GM23338 (cell line): ENCODE results near the gene SPINK14. TPM values are rescaled to one million over a fixed set of nuclear protein-coding genes. Genes with fewer than 3 reads are reported as not detected.

Source experiments
- ATAC-seq: fragments of 200-7000 bp; cut with Tn5 transposase; 3 replicates; pipeline ENCODE4 v1.9.1; 2020
- DNase-seq: peaks from one replicate; pipeline ENCODE4 v3.0.0-alpha.2; 2015; ENCODE audit warnings: low spot score
- H2AFZ ChIP-seq: fragments of 200-600 bp; sonication (generic); 2 replicates; pipeline ENCODE4 v1.8.0; 2016; ENCODE audit warnings: antibody characterized with exemption, mild to moderate bottlenecking, moderate library complexity
- H3F3A ChIP-seq: fragments of 200-600 bp; sonication (generic); replicated peaks from 2 replicates; pipeline ENCODE4 v1.8.0; 2017; ENCODE audit warnings: antibody characterized with exemption, mixed run types, low read depth
- H3K27ac ChIP-seq: fragments of 200-600 bp; sonication (generic); 2 replicates; pipeline ENCODE4 v1.6.1; 2016; ENCODE audit warnings: low read depth
- H3K27me3 ChIP-seq: fragments of 200-600 bp; sonication (generic); 2 replicates; pipeline ENCODE4 v1.8.0; 2016; ENCODE audit warnings: mild to moderate bottlenecking, mixed run types, moderate library complexity; ENCODE audit not compliant: insufficient read depth
- H3K36me3 ChIP-seq: fragments of 200-600 bp; sonication (generic); 2 replicates; pipeline ENCODE4 v1.8.0; 2016; ENCODE audit warnings: mild to moderate bottlenecking; ENCODE audit not compliant: insufficient read depth
- H3K4me1 ChIP-seq: fragments of 200-600 bp; sonication (generic); 2 replicates; pipeline ENCODE4 v1.8.0; 2016; ENCODE audit warnings: mild to moderate bottlenecking, moderate library complexity; ENCODE audit not compliant: insufficient read depth
- H3K4me2 ChIP-seq: fragments of 200-600 bp; sonication (generic); 2 replicates; pipeline ENCODE4 v1.7.1; 2017; ENCODE audit warnings: mixed run types
- H3K4me3 ChIP-seq: fragments of 200-600 bp; sonication (generic); 2 replicates; pipeline ENCODE4 v1.6.1; 2016; ENCODE audit warnings: mixed run types
- H3K79me2 ChIP-seq: fragments of 200-600 bp; sonication (generic); replicated peaks from 2 replicates; pipeline ENCODE4 v1.8.0; 2017; ENCODE audit warnings: mild to moderate bottlenecking; ENCODE audit not compliant: insufficient read depth
- H3K9me2 ChIP-seq: fragments of 200-600 bp; sonication (generic); 2 replicates; pipeline ENCODE4 v1.8.0; 2017; ENCODE audit not compliant: insufficient read depth
- H4K20me1 ChIP-seq: fragments of 200-600 bp; sonication (generic); replicated peaks from 2 replicates; pipeline ENCODE4 v1.8.0; 2017; ENCODE audit warnings: mild to moderate bottlenecking; ENCODE audit not compliant: insufficient read depth
- H3K27ac Mint-ChIP-seq: 2 replicates; pipeline ENCODE4 v1.8.0; 2020; ENCODE audit warnings: inconsistent platforms, mild to moderate bottlenecking, moderate library complexity, mixed read lengths
- H3K27me3 Mint-ChIP-seq: 3 replicates; pipeline ENCODE4 v1.8.0; 2022; ENCODE audit warnings: low read depth, mild to moderate bottlenecking, moderate library complexity, mixed read lengths, inconsistent platforms; ENCODE audit not compliant: insufficient read depth, poor library complexity
- H3K36me3 Mint-ChIP-seq: 3 replicates; pipeline ENCODE4 v1.8.0; 2021; ENCODE audit warnings: low read depth, mild to moderate bottlenecking, inconsistent platforms, moderate library complexity, mixed read lengths
- H3K4me1 Mint-ChIP-seq: 3 replicates; pipeline ENCODE4 v1.8.0; 2020; ENCODE audit warnings: mild to moderate bottlenecking, inconsistent platforms, mixed read lengths
- H3K4me3 Mint-ChIP-seq: 3 replicates; pipeline ENCODE4 v1.8.0; 2021; ENCODE audit warnings: moderate library complexity, mild to moderate bottlenecking, inconsistent platforms, mixed read lengths
- H3K9me3 Mint-ChIP-seq: 3 replicates; pipeline ENCODE4 v1.8.0; 2020; ENCODE audit warnings: moderate library complexity, mild to moderate bottlenecking, inconsistent platforms, mixed read lengths
- CREB1 ChIP-seq: fragments of 250-450 bp; sonication (Bioruptor Pico); IDR thresholded peaks from 2 replicates; pipeline ENCODE4 v1.5.0; 2020; ENCODE audit warnings: low read depth, mild to moderate bottlenecking, moderate library complexity
- EZH2 ChIP-seq: fragments of 200-600 bp; sonication (generic); IDR thresholded peaks from one replicate; pipeline ENCODE4 v1.8.0; 2017; ENCODE audit warnings: antibody characterized with exemption, mild to moderate bottlenecking, low read depth; ENCODE audit not compliant: unreplicated experiment
- EZH2phosphoT487 ChIP-seq: fragments of 200-600 bp; sonication (generic); IDR thresholded peaks from one replicate; pipeline ENCODE4 v1.8.1; 2018; ENCODE audit warnings: antibody characterized with exemption; ENCODE audit not compliant: unreplicated experiment
- JUNB ChIP-seq: IDR thresholded peaks from one replicate; pipeline ENCODE4 v1.6.1; 2016; ENCODE audit warnings: antibody characterized with exemption; ENCODE audit not compliant: unreplicated experiment
- NANOG ChIP-seq: IDR thresholded peaks from 2 replicates; pipeline ENCODE4 v1.6.1; 2016; ENCODE audit warnings: antibody characterized with exemption, borderline replicate concordance
- POLR2AphosphoS5 ChIP-seq: IDR thresholded peaks from 2 replicates; pipeline ENCODE4 v1.6.1; 2016; ENCODE audit warnings: antibody characterized with exemption, low read depth
- STAT1 ChIP-seq: IDR thresholded peaks from one replicate; pipeline ENCODE4 v1.6.1; 2016; ENCODE audit warnings: antibody characterized with exemption; ENCODE audit not compliant: unreplicated experiment
- ZNF114 ChIP-seq: fragments of 250-450 bp; sonication (Bioruptor Pico); IDR thresholded peaks from 2 replicates; pipeline ENCODE4 v1.5.0; 2020; ENCODE audit warnings: mild to moderate bottlenecking, moderate library complexity
- ZNF331 ChIP-seq: fragments of 250-450 bp; sonication (Bioruptor Pico); IDR thresholded peaks from 2 replicates; pipeline ENCODE4 v1.5.0; 2020; ENCODE audit warnings: low read depth, mild to moderate bottlenecking, moderate library complexity
- polyA plus RNA-seq: library from polyadenylated mRNA; unstranded; fragments of >200 nt; fragmentation: Nextera tagmentation; extraction: Ambion mirVana; gene quantifications from 2 replicates; pipeline ENCODE4 v1.2.1, GENCODE V29; 2016
- total RNA-seq: library from RNA; depleted of rRNA; stranded (reverse); fragments of >200 nt; shearing (Covaris generic); gene quantifications from 2 replicates; pipeline ENCODE4 v1.2.3, GENCODE V29; 2014
- TF ChIP-seq, protein P1 (sequence below), 2 experiments: fragments of 200-600 bp in 1 of 2; sonication (generic) in 1 of 2; conservative IDR thresholded peaks; 2 replicates each; pipeline versions ENCODE4 v1.5.1 to v1.6.1; 2016 to 2017; ENCODE audit warnings: antibody characterized with exemption in 2 of 2, low read depth in 2 of 2, mild to moderate bottlenecking in 2 of 2, moderate library complexity in 1 of 2
- TF ChIP-seq, protein P2 (sequence below): fragments of 250-450 bp; sonication (Bioruptor Pico); IDR thresholded peaks from 2 replicates; pipeline ENCODE4 v1.5.0; 2020; ENCODE audit warnings: mild to moderate bottlenecking, moderate library complexity
- TF ChIP-seq, protein P3 (sequence below): IDR thresholded peaks from 2 replicates; pipeline ENCODE4 v1.6.1; 2016; ENCODE audit warnings: antibody characterized with exemption
- TF ChIP-seq, protein P4 (sequence below): IDR thresholded peaks from one replicate; pipeline ENCODE4 v1.6.1; 2018; ENCODE audit warnings: antibody characterized with exemption; ENCODE audit not compliant: unreplicated experiment

SPINK14 gene
- total and polyA plus RNA-seq, 2 experiments from 2014 or later: not detected

DNA sequence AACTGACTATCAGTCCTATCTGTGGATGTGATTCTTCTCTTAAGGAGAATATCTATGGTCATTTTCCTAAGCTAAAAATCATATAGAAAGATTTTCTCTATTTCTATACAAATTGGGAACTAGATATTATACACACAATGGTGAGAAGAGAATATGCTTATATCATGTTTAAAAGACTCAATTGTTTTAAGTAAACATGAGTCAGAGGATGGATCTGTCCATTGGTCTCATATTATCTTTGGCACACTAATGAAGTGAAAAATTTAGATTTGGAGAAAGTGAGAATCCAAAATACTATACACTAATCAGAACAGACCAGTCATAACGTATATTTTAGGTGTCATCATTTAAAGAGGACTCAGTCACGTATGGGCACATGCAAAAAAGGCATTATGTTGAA lies 16.5 kb upstream of the SPINK14 start:
- H3K4me1 ChIP-seq: no peaks in the 10 kb centered on the region
- H2AFZ ChIP-seq: no peak overlapping the region
- H3K27me3 Mint-ChIP-seq: no peaks in the 10 kb centered on the region
- no peak overlapping the region for H3K27ac ChIP-seq
- DNase-seq: no peak
- no peaks in the 10 kb centered on the region for H3K36me3 Mint-ChIP-seq
- TF ChIP-seq, protein P1, sequence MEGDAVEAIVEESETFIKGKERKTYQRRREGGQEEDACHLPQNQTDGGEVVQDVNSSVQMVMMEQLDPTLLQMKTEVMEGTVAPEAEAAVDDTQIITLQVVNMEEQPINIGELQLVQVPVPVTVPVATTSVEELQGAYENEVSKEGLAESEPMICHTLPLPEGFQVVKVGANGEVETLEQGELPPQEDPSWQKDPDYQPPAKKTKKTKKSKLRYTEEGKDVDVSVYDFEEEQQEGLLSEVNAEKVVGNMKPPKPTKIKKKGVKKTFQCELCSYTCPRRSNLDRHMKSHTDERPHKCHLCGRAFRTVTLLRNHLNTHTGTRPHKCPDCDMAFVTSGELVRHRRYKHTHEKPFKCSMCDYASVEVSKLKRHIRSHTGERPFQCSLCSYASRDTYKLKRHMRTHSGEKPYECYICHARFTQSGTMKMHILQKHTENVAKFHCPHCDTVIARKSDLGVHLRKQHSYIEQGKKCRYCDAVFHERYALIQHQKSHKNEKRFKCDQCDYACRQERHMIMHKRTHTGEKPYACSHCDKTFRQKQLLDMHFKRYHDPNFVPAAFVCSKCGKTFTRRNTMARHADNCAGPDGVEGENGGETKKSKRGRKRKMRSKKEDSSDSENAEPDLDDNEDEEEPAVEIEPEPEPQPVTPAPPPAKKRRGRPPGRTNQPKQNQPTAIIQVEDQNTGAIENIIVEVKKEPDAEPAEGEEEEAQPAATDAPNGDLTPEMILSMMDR (conservative IDR thresholded peaks at IDR 0.05; ENCODE audit: low read depth in 2 of 2): no peak
- no peak for TF ChIP-seq EZH2phosphoT487
- TF ChIP-seq CREB1: no peak
- TF ChIP-seq, protein P2, sequence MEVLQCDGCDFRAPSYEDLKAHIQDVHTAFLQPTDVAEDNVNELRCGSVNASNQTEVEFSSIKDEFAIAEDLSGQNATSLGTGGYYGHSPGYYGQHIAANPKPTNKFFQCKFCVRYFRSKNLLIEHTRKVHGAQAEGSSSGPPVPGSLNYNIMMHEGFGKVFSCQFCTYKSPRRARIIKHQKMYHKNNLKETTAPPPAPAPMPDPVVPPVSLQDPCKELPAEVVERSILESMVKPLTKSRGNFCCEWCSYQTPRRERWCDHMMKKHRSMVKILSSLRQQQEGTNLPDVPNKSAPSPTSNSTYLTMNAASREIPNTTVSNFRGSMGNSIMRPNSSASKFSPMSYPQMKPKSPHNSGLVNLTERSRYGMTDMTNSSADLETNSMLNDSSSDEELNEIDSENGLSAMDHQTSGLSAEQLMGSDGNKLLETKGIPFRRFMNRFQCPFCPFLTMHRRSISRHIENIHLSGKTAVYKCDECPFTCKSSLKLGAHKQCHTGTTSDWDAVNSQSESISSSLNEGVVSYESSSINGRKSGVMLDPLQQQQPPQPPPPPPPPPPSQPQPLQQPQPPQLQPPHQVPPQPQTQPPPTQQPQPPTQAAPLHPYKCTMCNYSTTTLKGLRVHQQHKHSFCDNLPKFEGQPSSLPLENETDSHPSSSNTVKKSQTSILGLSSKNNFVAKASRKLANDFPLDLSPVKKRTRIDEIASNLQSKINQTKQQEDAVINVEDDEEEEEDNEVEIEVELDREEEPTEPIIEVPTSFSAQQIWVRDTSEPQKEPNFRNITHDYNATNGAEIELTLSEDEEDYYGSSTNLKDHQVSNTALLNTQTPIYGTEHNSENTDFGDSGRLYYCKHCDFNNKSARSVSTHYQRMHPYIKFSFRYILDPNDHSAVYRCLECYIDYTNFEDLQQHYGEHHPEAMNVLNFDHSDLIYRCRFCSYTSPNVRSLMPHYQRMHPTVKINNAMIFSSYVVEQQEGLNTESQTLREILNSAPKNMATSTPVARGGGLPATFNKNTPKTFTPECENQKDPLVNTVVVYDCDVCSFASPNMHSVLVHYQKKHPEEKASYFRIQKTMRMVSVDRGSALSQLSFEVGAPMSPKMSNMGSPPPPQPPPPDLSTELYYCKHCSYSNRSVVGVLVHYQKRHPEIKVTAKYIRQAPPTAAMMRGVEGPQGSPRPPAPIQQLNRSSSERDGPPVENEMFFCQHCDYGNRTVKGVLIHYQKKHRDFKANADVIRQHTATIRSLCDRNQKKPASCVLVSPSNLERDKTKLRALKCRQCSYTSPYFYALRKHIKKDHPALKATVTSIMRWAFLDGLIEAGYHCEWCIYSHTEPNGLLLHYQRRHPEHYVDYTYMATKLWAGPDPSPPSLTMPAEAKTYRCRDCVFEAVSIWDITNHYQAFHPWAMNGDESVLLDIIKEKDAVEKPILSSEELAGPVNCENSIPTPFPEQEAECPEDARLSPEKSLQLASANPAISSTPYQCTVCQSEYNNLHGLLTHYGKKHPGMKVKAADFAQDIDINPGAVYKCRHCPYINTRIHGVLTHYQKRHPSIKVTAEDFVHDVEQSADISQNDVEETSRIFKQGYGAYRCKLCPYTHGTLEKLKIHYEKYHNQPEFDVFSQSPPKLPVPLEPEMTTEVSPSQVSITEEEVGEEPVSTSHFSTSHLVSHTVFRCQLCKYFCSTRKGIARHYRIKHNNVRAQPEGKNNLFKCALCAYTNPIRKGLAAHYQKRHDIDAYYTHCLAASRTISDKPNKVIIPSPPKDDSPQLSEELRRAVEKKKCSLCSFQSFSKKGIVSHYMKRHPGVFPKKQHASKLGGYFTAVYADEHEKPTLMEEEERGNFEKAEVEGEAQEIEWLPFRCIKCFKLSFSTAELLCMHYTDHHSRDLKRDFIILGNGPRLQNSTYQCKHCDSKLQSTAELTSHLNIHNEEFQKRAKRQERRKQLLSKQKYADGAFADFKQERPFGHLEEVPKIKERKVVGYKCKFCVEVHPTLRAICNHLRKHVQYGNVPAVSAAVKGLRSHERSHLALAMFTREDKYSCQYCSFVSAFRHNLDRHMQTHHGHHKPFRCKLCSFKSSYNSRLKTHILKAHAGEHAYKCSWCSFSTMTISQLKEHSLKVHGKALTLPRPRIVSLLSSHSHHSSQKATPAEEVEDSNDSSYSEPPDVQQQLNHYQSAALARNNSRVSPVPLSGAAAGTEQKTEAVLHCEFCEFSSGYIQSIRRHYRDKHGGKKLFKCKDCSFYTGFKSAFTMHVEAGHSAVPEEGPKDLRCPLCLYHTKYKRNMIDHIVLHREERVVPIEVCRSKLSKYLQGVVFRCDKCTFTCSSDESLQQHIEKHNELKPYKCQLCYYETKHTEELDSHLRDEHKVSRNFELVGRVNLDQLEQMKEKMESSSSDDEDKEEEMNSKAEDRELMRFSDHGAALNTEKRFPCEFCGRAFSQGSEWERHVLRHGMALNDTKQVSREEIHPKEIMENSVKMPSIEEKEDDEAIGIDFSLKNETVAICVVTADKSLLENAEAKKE (CRISPR knock-in tag): no peak
- TF ChIP-seq ZNF114 (CRISPR knock-in tag): no peak
- TF ChIP-seq, protein P3, sequence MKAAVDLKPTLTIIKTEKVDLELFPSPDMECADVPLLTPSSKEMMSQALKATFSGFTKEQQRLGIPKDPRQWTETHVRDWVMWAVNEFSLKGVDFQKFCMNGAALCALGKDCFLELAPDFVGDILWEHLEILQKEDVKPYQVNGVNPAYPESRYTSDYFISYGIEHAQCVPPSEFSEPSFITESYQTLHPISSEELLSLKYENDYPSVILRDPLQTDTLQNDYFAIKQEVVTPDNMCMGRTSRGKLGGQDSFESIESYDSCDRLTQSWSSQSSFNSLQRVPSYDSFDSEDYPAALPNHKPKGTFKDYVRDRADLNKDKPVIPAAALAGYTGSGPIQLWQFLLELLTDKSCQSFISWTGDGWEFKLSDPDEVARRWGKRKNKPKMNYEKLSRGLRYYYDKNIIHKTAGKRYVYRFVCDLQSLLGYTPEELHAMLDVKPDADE: no peak
- no peak for TF ChIP-seq STAT1
- no peak for TF ChIP-seq JUNB
- TF ChIP-seq, protein P4, sequence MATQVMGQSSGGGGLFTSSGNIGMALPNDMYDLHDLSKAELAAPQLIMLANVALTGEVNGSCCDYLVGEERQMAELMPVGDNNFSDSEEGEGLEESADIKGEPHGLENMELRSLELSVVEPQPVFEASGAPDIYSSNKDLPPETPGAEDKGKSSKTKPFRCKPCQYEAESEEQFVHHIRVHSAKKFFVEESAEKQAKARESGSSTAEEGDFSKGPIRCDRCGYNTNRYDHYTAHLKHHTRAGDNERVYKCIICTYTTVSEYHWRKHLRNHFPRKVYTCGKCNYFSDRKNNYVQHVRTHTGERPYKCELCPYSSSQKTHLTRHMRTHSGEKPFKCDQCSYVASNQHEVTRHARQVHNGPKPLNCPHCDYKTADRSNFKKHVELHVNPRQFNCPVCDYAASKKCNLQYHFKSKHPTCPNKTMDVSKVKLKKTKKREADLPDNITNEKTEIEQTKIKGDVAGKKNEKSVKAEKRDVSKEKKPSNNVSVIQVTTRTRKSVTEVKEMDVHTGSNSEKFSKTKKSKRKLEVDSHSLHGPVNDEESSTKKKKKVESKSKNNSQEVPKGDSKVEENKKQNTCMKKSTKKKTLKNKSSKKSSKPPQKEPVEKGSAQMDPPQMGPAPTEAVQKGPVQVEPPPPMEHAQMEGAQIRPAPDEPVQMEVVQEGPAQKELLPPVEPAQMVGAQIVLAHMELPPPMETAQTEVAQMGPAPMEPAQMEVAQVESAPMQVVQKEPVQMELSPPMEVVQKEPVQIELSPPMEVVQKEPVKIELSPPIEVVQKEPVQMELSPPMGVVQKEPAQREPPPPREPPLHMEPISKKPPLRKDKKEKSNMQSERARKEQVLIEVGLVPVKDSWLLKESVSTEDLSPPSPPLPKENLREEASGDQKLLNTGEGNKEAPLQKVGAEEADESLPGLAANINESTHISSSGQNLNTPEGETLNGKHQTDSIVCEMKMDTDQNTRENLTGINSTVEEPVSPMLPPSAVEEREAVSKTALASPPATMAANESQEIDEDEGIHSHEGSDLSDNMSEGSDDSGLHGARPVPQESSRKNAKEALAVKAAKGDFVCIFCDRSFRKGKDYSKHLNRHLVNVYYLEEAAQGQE: no peak
- no peak for TF ChIP-seq ZNF331
- TF ChIP-seq POLR2AphosphoS5: no peak
- no peak for TF ChIP-seq EZH2
- no peak for TF ChIP-seq NANOG
- H3K4me3 Mint-ChIP-seq: no peak overlapping the region
- no peak for ATAC-seq
- H3K9me3 Mint-ChIP-seq: peaks cover 2% of the 10 kb centered on the region; the same call in 1 of the 3 replicates
- H3K79me2 ChIP-seq: no peaks in the 10 kb centered on the region
- no peaks in the 10 kb centered on the region for H3F3A ChIP-seq
- no peaks in the 10 kb centered on the region for H3K27me3 ChIP-seq
- no peak overlapping the region for H3K27ac Mint-ChIP-seq
- no peaks in the 10 kb centered on the region for H3K36me3 ChIP-seq
- H3K4me1 Mint-ChIP-seq: peaks cover 3% of the 10 kb centered on the region; the same call in 2 of the 3 replicates
- no peak overlapping the region for H3K4me3 ChIP-seq
- no peak overlapping the region for H3K4me2 ChIP-seq
- peaks cover 1% of the 10 kb centered on the region; the same call in 1 of the 2 replicates for H3K9me2 ChIP-seq
- no peaks in the 10 kb centered on the region for H4K20me1 ChIP-seq
